Endothelial cell of umbilical vein (primary cell): ENCODE data around the gene SCYL1. TPM values are rescaled to one million over a fixed set of nuclear protein-coding genes. Genes with fewer than 3 reads are reported as not detected.

Source experiments
- BruUV-seq: library from RNA; stranded (reverse); fragments of 400-500 nt; replicated peaks from 2 replicates; lab custom pipeline; 2021; lab: Mats Ljungman, UMichigan
- CTCF ChIA-PET: fragments of 300-600, 350-600 bp; sonication (Branson Sonifier 250); formaldehyde crosslinking; loops from one replicate; lab custom pipeline; 2021; ENCODE audit warnings: antibody characterized with exemption, inconsistent platforms; lab: Charles Lee
- POLR2A ChIA-PET: fragments of 300-600, 350-600 bp; sonication (Branson Sonifier 250); formaldehyde crosslinking; loops from one replicate; lab custom pipeline; 2021; ENCODE audit warnings: antibody characterized with exemption, inconsistent platforms; lab: Charles Lee
- DNase-seq: peaks from one replicate; pipeline ENCODE4 v3.0.0-alpha.2; 2011; ENCODE audit warnings: low read depth, low spot score
- FAIRE-seq: peaks from 2 replicates; lab custom pipeline; 2011; peaks lifted over from hg19 to GRCh38; lab: Jason Lieb, UNC
- H2AFZ ChIP-seq: 2 replicates; pipeline ENCODE4 v1.6.0; 2012; ENCODE audit warnings: low read depth, low read length, control low read depth, inconsistent platforms
- H3K27ac ChIP-seq: 2 replicates; pipeline ENCODE4 v1.5.1; 2011; ENCODE audit warnings: low read depth, mild to moderate bottlenecking, control low read depth, low read length, moderate library complexity; ENCODE audit not compliant: insufficient read depth
- H3K27me3 ChIP-seq, 2 experiments: 2 replicates each; pipeline versions ENCODE4 v1.6.0 to v1.6.1; 2011; ENCODE audit warnings: low read length in 2 of 2, mixed read lengths in 1 of 2; ENCODE audit not compliant: control insufficient read depth in 2 of 2, insufficient read depth in 2 of 2
- H3K36me3 ChIP-seq, 2 experiments: 2 replicates in 1 of 2; 3 replicates in 1 of 2; pipeline ENCODE4 v1.5.1; 2011; ENCODE audit warnings: low read length in 2 of 2, mild to moderate bottlenecking in 1 of 2, moderate library complexity in 1 of 2; ENCODE audit not compliant: control insufficient read depth in 2 of 2, insufficient read depth in 2 of 2; ENCODE audit errors: extremely low read depth in 1 of 2
- H3K4me1 ChIP-seq: 3 replicates; pipeline ENCODE4 v1.5.1; 2011; ENCODE audit warnings: mild to moderate bottlenecking, low read length; ENCODE audit not compliant: control insufficient read depth, insufficient read depth; ENCODE audit errors: extremely low read depth
- H3K4me2 ChIP-seq: 2 replicates; pipeline ENCODE4 v1.6.1; 2011; ENCODE audit warnings: low read length, control low read depth, mixed read lengths; ENCODE audit not compliant: insufficient read depth
- H3K4me3 ChIP-seq, 3 experiments: fragments of 200-600 bp in 1 of 3; sonication (generic), shearing (Covaris generic) in 1 of 3; replicated peaks in 1 of 3; 2 replicates each; pipeline ENCODE4 v1.5.1; 2011 to 2016; ENCODE audit warnings: control low read depth in 3 of 3, low read length in 3 of 3, mild to moderate bottlenecking in 2 of 3, inconsistent platforms in 1 of 3, low read depth in 1 of 3, moderate library complexity in 1 of 3; ENCODE audit not compliant: insufficient read depth in 1 of 3
- H3K79me2 ChIP-seq: 2 replicates; pipeline ENCODE4 v1.6.0; 2012; ENCODE audit warnings: low read length, inconsistent platforms; ENCODE audit not compliant: control insufficient read depth, insufficient read depth
- H3K9ac ChIP-seq: replicated peaks from 2 replicates; pipeline ENCODE3; 2011; ENCODE audit warnings: low read length, control low read depth; ENCODE audit not compliant: insufficient read depth; ENCODE audit errors: extremely low read depth
- H3K9me1 ChIP-seq: replicated peaks from 3 replicates; pipeline ENCODE4 v1.6.0; 2011; ENCODE audit warnings: mild to moderate bottlenecking, low read length; ENCODE audit not compliant: control insufficient read depth, insufficient read depth; ENCODE audit errors: extremely low read depth
- H3K9me3 ChIP-seq: replicated peaks from 2 replicates; pipeline ENCODE4 v1.5.1; 2012; ENCODE audit warnings: low read length, inconsistent platforms; ENCODE audit not compliant: control insufficient read depth, insufficient read depth
- H4K20me1 ChIP-seq: replicated peaks from 2 replicates; pipeline ENCODE3; 2011; ENCODE audit warnings: mild to moderate bottlenecking, low read length; ENCODE audit not compliant: control insufficient read depth, insufficient read depth; ENCODE audit errors: extremely low read depth
- CTCF ChIP-seq, 2 donors: IDR thresholded peaks; 1 replicate in 1 of 2; 2 replicates in 1 of 2; pipeline ENCODE4 v1.5.1; 2011; ENCODE audit warnings: low read length in 2 of 2, mild to moderate bottlenecking in 2 of 2, moderate library complexity in 2 of 2, control low read depth in 1 of 2, inconsistent platforms in 1 of 2, low read depth in 1 of 2; ENCODE audit not compliant: insufficient read depth in 1 of 2; ENCODE audit errors: extremely low read depth in 1 of 2
- EZH2 ChIP-seq: IDR thresholded peaks from 2 replicates; pipeline ENCODE4 v1.6.1; 2012; ENCODE audit warnings: borderline replicate concordance, low read depth, mild to moderate bottlenecking, moderate library complexity, low read length, inconsistent platforms; ENCODE audit not compliant: severe bottlenecking
- FOS ChIP-seq: IDR thresholded peaks from 2 replicates; pipeline ENCODE4 v1.6.1; 2011; ENCODE audit warnings: mild to moderate bottlenecking, low read length, moderate library complexity, borderline replicate concordance; ENCODE audit not compliant: insufficient read depth
- JUN ChIP-seq: IDR thresholded peaks from 2 replicates; pipeline ENCODE4 v1.6.1; 2011; ENCODE audit warnings: borderline replicate concordance, low read depth; ENCODE audit not compliant: insufficient read length, insufficient read depth
- MAX ChIP-seq: IDR thresholded peaks from 2 replicates; pipeline ENCODE4 v1.6.1; 2011; ENCODE audit not compliant: insufficient read depth, insufficient read length
- MYC ChIP-seq: IDR thresholded peaks from one replicate; pipeline ENCODE4 v1.6.1; 2011; ENCODE audit warnings: mild to moderate bottlenecking, low read depth, low read length
- POLR2A ChIP-seq: IDR thresholded peaks from 2 replicates; pipeline ENCODE4 v1.6.1; 2012; ENCODE audit warnings: low read depth, mild to moderate bottlenecking, control low read depth, low read length
- POLR2AphosphoS5 ChIP-seq: IDR thresholded peaks from 2 replicates; pipeline ENCODE4 v1.6.1; 2012; ENCODE audit warnings: low read depth, mild to moderate bottlenecking, control low read depth, low read length, moderate library complexity; ENCODE audit not compliant: insufficient read depth
- dilution Hi-C: fragments of 300-500 bp; cut with MboI; formaldehyde crosslinking; loops from one replicate; pipeline ENCODE4 v1.15.0; 2019; ENCODE audit warnings: low sequenced_read_pairs; ENCODE audit not compliant: extremely low pct_ligation_motif_present
- intact Hi-C: fragments of 100-400 bp; cut with micrococcal nuclease; formaldehyde crosslinking; loops from one replicate; pipeline ENCODE4 v1.10.0; 2022
- polyA plus RNA-seq, 4 experiments: library from polyadenylated mRNA; depleted of rRNA in 3 of 4; stranded (reverse) in 3 of 4; unstranded in 1 of 4; fragments of >200 nt; gene quantifications; 2 replicates each; pipeline versions ENCODE4 v1.2.1 to v1.2.3, GENCODE V29; 2011 to 2012; ENCODE audit warnings: missing spikeins in 1 of 4
- total RNA-seq: library from RNA; stranded (reverse); gene quantifications from 2 replicates; pipeline ENCODE4 v1.2.3, GENCODE V29; 2021

The SCYL1 gene
- total and polyA plus RNA-seq, 2 donors (not counting 3 experiments of a cell fraction or from before 2014, with no cell fraction given): 88.2 to 126 TPM

GRCh38 chr11:65491614-65492386 is 33.1 kb upstream of the SCYL1 start:
- intact Hi-C loops: loop anchor here (1.0 kb wide), 1 partner anchor 19 kb away; no protein-coding TSS in a partner anchor
- Histone ChIP-seq H3K27ac (peak overlapping the region; percentile 81), H3K4me3 (no peak overlapping the region), H3K9me1 (no peaks in the 10 kb centered on the region), H3K27me3 (no peaks in the 10 kb centered on the region), H3K9me3 (no peaks in the 10 kb centered on the region), H3K4me1 (peaks cover 82% of the 10 kb centered on the region), H3K79me2 (peaks cover 6% of the 10 kb centered on the region), H3K9ac (peak overlapping the region; percentile 36), H3K4me2 (peak overlapping the region; percentile 11), H4K20me1 (no peaks in the 10 kb centered on the region), H2AFZ (no peak overlapping the region), H3K36me3 (no peaks in the 10 kb centered on the region)
- TF ChIP-seq EZH2 (no peak), MAX (no peak), FOS (peak; percentile 84), POLR2AphosphoS5 (peak; percentile 55), POLR2A (peak; percentile 23), JUN (peak; percentile 74)
- CTCF ChIA-PET: interaction anchor here (0.9 to 13.9 kb wide), 7 partner anchors 10 to 75 kb away, joined by 3 to 247 read pairs (median 5); no protein-coding TSS in a partner anchor
- dilution Hi-C loops: no loop called here
- no TSS peak for BruUV-seq
- FAIRE-seq (peak; percentile 90), DNase-seq (peak; percentile 89)
- POLR2A ChIA-PET: interaction anchor here (0.6 to 9.4 kb wide), 10 partner anchors 10 to 110 kb away, joined by 3 to 204 read pairs (median 4); partner anchors contain the start of genes MALAT1 and NEAT1

- H3K79me2 ChIP-seq: peaks cover 8% of the 10 kb centered on the region
- BruUV-seq: no TSS peak
- dilution Hi-C loops: no loop called here
Observed at GRCh38 chr11:65492387-65492636, 32.6 kb upstream of the SCYL1 start.

More at GRCh38 chr11:65492387-65492636, 32.6 kb upstream of the SCYL1 start:
- DNase-seq: no peak
- intact Hi-C loops: no loop called here
- ChIA-PET POLR2A (interaction anchor here (0.8 to 9.4 kb wide), 9 partner anchors 10 to 111 kb away, joined by 3 to 204 read pairs (median 4); partner anchors contain the start of genes MALAT1 and NEAT1), CTCF (interaction anchor here (1.1 to 13.9 kb wide), 6 partner anchors 14 to 76 kb away, joined by 3 to 247 read pairs (median 6); no protein-coding TSS in a partner anchor)
- H3K9ac ChIP-seq: peak overlapping the region; percentile 36
- no peaks in the 10 kb centered on the region for H3K9me1 ChIP-seq
- peaks cover 82% of the 10 kb centered on the region for H3K4me1 ChIP-seq
- no peak for FAIRE-seq
- no peak for TF ChIP-seq POLR2AphosphoS5
- no peak for TF ChIP-seq EZH2
- TF ChIP-seq CTCF (IDR thresholded peaks at IDR 0.05; ENCODE audit: extremely low read depth in 1 of 2, insufficient read depth in 1 of 2, low read depth in 1 of 2, low read length in 2 of 2): no peak
- no peak for TF ChIP-seq MAX
- no peak for TF ChIP-seq FOS
- peak; percentile 7 for TF ChIP-seq POLR2A
- TF ChIP-seq JUN: no peak
- TF ChIP-seq MYC: no peak
- no peaks in the 10 kb centered on the region for H3K36me3 ChIP-seq
- no peaks in the 10 kb centered on the region for H3K27me3 ChIP-seq
- no peak overlapping the region for H3K4me3 ChIP-seq
- no peak overlapping the region for H2AFZ ChIP-seq
- H3K4me2 ChIP-seq: peak overlapping the region; percentile 38
- no peaks in the 10 kb centered on the region for H4K20me1 ChIP-seq
- peak overlapping the region; percentile 81 for H3K27ac ChIP-seq
- H3K9me3 ChIP-seq: no peaks in the 10 kb centered on the region
